GM23248 (cell line): Measurements from ENCODE around the gene TMEM100. TPM values are rescaled to one million over a fixed set of nuclear protein-coding genes. Genes with fewer than 3 reads are reported as not detected.

ENCODE experiments used
- DNase-seq: peaks from one replicate; pipeline ENCODE4 v3.0.0-alpha.2; 2015
- H2AFZ ChIP-seq: fragments of 200-600 bp; sonication (generic); 2 replicates; pipeline ENCODE4 v1.6.1; 2016; ENCODE audit warnings: antibody characterized with exemption
- H3F3A ChIP-seq: fragments of 200-600 bp; sonication (generic); 2 replicates; pipeline ENCODE4 v1.6.1; 2016; ENCODE audit warnings: mild to moderate bottlenecking, antibody characterized with exemption, mixed run types; ENCODE audit not compliant: insufficient read depth
- H3K27ac ChIP-seq: fragments of 200-600 bp; sonication (generic); 2 replicates; pipeline ENCODE4 v1.5.1; 2016; ENCODE audit warnings: mild to moderate bottlenecking
- H3K27me3 ChIP-seq: fragments of 200-600 bp; sonication (generic); replicated peaks from 2 replicates; pipeline ENCODE4 v1.6.1; 2016; ENCODE audit warnings: mild to moderate bottlenecking; ENCODE audit not compliant: insufficient read depth
- H3K36me3 ChIP-seq: fragments of 200-600 bp; sonication (generic); 2 replicates; pipeline ENCODE4 v1.6.1; 2016; ENCODE audit warnings: low read depth, mild to moderate bottlenecking
- H3K4me1 ChIP-seq: fragments of 200-600 bp; sonication (generic); 2 replicates; pipeline ENCODE4 v1.6.1; 2016; ENCODE audit warnings: mild to moderate bottlenecking; ENCODE audit not compliant: insufficient read depth
- H3K4me2 ChIP-seq: fragments of 200-600 bp; sonication (generic); one replicate; pipeline ENCODE4 v1.6.1; 2016; ENCODE audit warnings: mild to moderate bottlenecking; ENCODE audit not compliant: unreplicated experiment
- H3K4me3 ChIP-seq: fragments of 200-600 bp; sonication (generic); 2 replicates; pipeline ENCODE4 v1.5.1; 2016; ENCODE audit warnings: mild to moderate bottlenecking
- H3K79me2 ChIP-seq: fragments of 200-600 bp; sonication (generic); 2 replicates; pipeline ENCODE4 v1.6.1; 2016; ENCODE audit warnings: mild to moderate bottlenecking; ENCODE audit not compliant: insufficient read depth
- H3K9ac ChIP-seq: fragments of 200-600 bp; sonication (generic); 2 replicates; pipeline ENCODE4 v1.6.1; 2016; ENCODE audit warnings: mild to moderate bottlenecking
- H3K9me2 ChIP-seq: fragments of 200-600 bp; sonication (generic); 2 replicates; pipeline ENCODE4 v1.6.1; 2016; ENCODE audit warnings: mixed run types, mild to moderate bottlenecking, moderate library complexity; ENCODE audit not compliant: insufficient read depth
- H3K9me3 ChIP-seq: fragments of 200-600 bp; sonication (generic); one replicate; pipeline ENCODE4 v1.6.1; 2017; ENCODE audit warnings: low read depth
- H4K20me1 ChIP-seq: fragments of 200-600 bp; sonication (generic); 2 replicates; pipeline ENCODE4 v1.6.0; 2016; ENCODE audit not compliant: insufficient read depth
- EZH2 ChIP-seq: fragments of 200-600 bp; sonication (generic); IDR thresholded peaks from 2 replicates; pipeline ENCODE4 v1.6.1; 2018; ENCODE audit warnings: antibody characterized with exemption, mild to moderate bottlenecking; ENCODE audit not compliant: insufficient read depth, poor library complexity, severe bottlenecking
- EZH2phosphoT487 ChIP-seq: fragments of 200-600 bp; sonication (generic); IDR thresholded peaks from 2 replicates; pipeline ENCODE4 v1.6.1; 2018; ENCODE audit warnings: antibody characterized with exemption, moderate library complexity, mild to moderate bottlenecking, low read depth; ENCODE audit not compliant: insufficient read depth
- WGBS, 2 experiments: methylation state at CpG; one replicate each; pipeline ENCODE4 v1.1.6; 2015 to 2017; ENCODE audit warnings: low lambda C conversion rate in 2 of 2, low coverage in 1 of 2; ENCODE audit errors: missing lambda C conversion rate in 2 of 2; 5-methylcytosine and 5-hydroxymethylcytosine counted together
- in situ Hi-C: fragments of 300-500 bp; cut with MboI; formaldehyde crosslinking; loops from 2 replicates; pipeline ENCODE4 v1.15.0; 2020
- polyA plus RNA-seq: library from polyadenylated mRNA; unstranded; fragments of >200 nt; fragmentation: Nextera tagmentation; extraction: Ambion mirVana; gene quantifications from 2 replicates; pipeline ENCODE4 v1.2.1, GENCODE V29; 2016
- total RNA-seq: library from RNA; depleted of rRNA; stranded (reverse); fragments of >200 nt; shearing (Covaris generic); gene quantifications from 2 replicates; pipeline ENCODE4 v1.2.3, GENCODE V29; 2014

TMEM100 gene
- total and polyA plus RNA-seq, 2 experiments from 2014 or later: 0.18 TPM; not detected in 1

DNA sequence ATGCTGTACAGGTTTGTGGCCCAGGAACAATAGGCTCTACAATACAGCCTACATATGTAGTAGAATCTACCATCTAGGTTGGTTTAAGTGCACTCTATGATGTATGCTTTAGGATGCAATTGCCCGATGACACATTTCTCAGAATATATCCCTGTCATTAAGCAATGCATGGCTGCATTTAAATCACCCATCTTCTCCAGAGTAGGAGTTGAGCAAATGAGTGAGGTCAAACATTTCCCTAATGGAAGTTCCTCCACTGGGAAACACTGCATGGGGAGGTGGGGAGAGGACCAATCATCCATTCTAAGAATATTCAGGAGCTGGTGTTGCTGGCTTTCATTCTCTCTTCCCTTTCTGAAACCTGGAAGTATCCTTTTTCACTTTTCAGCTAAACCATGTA, 26.2 kb upstream of the TMEM100 start:
- Histone ChIP-seq H3K4me2 (no peak overlapping the region), H3K9me3 (no peaks in the 10 kb centered on the region), H3K4me3 (no peak overlapping the region), H3K9me2 (no peaks in the 10 kb centered on the region), H3K4me1 (peaks cover 9% of the 10 kb centered on the region), H3K36me3 (no peaks in the 10 kb centered on the region), H3K79me2 (peaks cover 24% of the 10 kb centered on the region), H2AFZ (no peak overlapping the region), H3K27me3 (no peaks in the 10 kb centered on the region), H3K27ac (no peak overlapping the region), H3K9ac (no peak overlapping the region), H3F3A (0 out of 2 replicates have a peak, but pooled peaks cover 9% of the 10 kb centered on the region), H4K20me1 (no peaks in the 10 kb centered on the region)
- 96 to 100% methylated on average over 1 of the region's 1 CpG for WGBS, 2 experiments
- in situ Hi-C loops: no loop called here
- TF ChIP-seq EZH2phosphoT487 (no peak), EZH2 (no peak)
- no peak for DNase-seq

DNA sequence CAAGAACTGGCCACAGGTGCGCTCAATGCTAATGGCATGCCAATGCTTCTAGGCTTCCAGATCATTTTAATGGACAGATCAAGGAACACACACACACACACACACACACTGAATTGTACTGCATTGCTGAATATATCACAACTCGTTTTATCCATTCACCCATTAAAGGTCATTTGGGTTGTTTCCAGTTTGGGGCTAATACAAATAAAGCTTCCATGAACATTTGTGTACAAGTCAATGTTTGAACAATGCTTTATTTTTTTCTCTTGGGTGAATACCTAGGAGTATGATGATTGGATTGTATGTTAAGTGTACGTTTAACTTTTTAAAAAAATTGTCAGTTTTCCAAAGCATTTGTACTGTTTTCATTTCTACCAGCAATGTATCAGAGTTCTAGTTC, 24.5 kb upstream of the TMEM100 start:
- H2AFZ ChIP-seq: no peak overlapping the region
- H3K27me3 ChIP-seq: no peaks in the 10 kb centered on the region
- H3K36me3 ChIP-seq: no peaks in the 10 kb centered on the region
- no peaks in the 10 kb centered on the region for H3K9me2 ChIP-seq
- no peak overlapping the region for H3K27ac ChIP-seq
- H3K79me2 ChIP-seq: peaks cover 8% of the 10 kb centered on the region
- 42 to 49% methylated on average over 3 of the region's 3 CpGs for WGBS, 2 experiments
- H3K4me3 ChIP-seq: no peak overlapping the region
- peaks cover 7% of the 10 kb centered on the region for H3K4me1 ChIP-seq
- H4K20me1 ChIP-seq: no peaks in the 10 kb centered on the region
- H3K9ac ChIP-seq: no peak overlapping the region
- DNase-seq: no peak
- TF ChIP-seq EZH2 (no peak), EZH2phosphoT487 (no peak)
- H3F3A ChIP-seq: 0 out of 2 replicates have a peak, but pooled peaks cover 9% of the 10 kb centered on the region
- in situ Hi-C loops: no loop called here
- no peak overlapping the region for H3K4me2 ChIP-seq
- no peaks in the 10 kb centered on the region for H3K9me3 ChIP-seq

DNA sequence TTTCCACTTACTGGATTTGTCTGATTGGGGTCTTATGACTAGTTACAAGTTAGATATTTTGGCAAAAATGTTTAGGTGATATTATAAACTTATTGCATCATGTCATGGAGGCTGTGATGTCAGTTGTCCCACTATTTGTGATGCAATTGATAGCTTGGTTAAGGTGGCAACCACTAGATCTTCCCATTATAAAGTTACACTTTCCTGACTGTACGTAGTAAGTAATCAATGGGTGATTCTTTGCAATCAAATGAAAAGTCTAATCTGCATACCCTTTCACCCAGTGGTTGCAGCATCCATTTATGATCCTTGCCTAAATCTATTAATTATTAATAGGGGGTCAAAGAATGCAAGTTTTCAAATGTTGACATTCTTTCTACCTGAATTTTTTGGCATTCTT, 23.8 kb upstream of the TMEM100 start:
- Histone ChIP-seq H3K79me2 (peaks cover under 1% of the 10 kb centered on the region; the same call in 1 of the 2 replicates), H3K27me3 (no peaks in the 10 kb centered on the region), H4K20me1 (no peaks in the 10 kb centered on the region), H3K36me3 (no peaks in the 10 kb centered on the region), H3K27ac (no peak overlapping the region), H3K4me3 (no peak overlapping the region), H3K9me2 (no peaks in the 10 kb centered on the region), H3K9ac (no peak overlapping the region), H2AFZ (no peak overlapping the region), H3K9me3 (no peaks in the 10 kb centered on the region), H3K4me2 (no peak overlapping the region), H3K4me1 (no peaks in the 10 kb centered on the region), H3F3A (0 out of 2 replicates have a peak, but pooled peaks cover 9% of the 10 kb centered on the region)
- no peak for DNase-seq
- in situ Hi-C loops: no loop called here
- WGBS, 2 experiments: 40 to 48% methylated on average over 1 of the region's 1 CpG
- no peak for TF ChIP-seq EZH2
- TF ChIP-seq EZH2phosphoT487: no peak

DNA sequence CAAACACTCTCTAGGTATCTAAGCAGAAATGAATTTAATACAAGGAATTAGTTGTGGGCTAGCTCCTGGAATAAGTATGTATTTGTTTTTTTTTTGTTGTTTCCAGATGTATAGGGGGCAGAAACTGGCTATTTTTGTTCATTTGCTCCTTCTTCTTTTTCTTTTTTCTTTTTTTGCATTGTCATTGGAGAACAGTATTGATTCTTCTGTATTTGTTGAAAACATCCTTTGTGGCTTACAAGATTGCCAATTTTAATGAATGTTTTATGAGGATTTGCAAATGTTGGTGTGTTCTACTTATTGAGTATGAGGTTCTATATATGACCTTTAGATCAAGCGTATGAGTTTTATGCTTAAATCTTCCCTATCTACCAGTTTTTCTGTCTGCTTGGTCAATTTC, 22.6 kb upstream of the TMEM100 start:
- Histone ChIP-seq H3K36me3 (no peaks in the 10 kb centered on the region), H3K27ac (no peak overlapping the region), H3K4me2 (no peak overlapping the region), H4K20me1 (no peaks in the 10 kb centered on the region), H3K9me3 (no peaks in the 10 kb centered on the region), H3K4me1 (no peaks in the 10 kb centered on the region), H3K9me2 (no peaks in the 10 kb centered on the region), H3F3A (0 out of 2 replicates have a peak, but pooled peaks cover 6% of the 10 kb centered on the region), H2AFZ (no peak overlapping the region), H3K4me3 (no peak overlapping the region), H3K27me3 (no peaks in the 10 kb centered on the region), H3K9ac (no peak overlapping the region), H3K79me2 (no peaks in the 10 kb centered on the region)
- WGBS, 2 experiments: 86 to 92% methylated on average over 1 of the region's 1 CpG
- no peak for TF ChIP-seq EZH2phosphoT487
- no peak for TF ChIP-seq EZH2
- DNase-seq: no peak
- in situ Hi-C loops: no loop called here
